ENCODE data around the gene ARFGEF3.
"Not testable (repeated sequence)": the region's sequence is repeated elsewhere in the genome, so short reads cannot be mapped to it uniquely, and the experiment has no call there.

ARFGEF3 gene

DNA sequence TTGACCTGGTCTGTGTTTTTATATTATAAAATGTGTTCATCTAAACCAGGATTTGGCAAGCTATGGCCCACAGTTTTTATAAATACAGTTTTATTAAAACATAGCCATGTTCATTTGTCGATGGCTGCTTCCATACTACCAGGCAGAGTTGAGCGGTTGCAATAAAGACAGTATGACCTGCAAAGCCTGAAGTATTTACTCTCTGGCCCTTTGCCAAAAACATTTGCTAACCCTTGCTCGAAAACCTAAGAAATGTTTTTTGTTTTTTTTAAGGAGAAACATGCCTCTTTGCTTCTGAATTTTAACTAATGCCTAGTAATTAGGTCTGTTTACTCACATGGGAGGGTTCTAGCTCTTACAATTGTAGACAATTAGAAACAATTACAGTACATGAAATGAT lies 148.6 kb downstream of the ARFGEF3 start:
- DNase-seq: no peak

GRCh38 chr6:138310821-138311220 lies 149.1 kb downstream of the ARFGEF3 start:
- DNase-seq: no peak

- DNase-seq: no peak
Measured at GRCh38 chr6:138311268-138311667, 149.5 kb downstream of the ARFGEF3 start.

DNA sequence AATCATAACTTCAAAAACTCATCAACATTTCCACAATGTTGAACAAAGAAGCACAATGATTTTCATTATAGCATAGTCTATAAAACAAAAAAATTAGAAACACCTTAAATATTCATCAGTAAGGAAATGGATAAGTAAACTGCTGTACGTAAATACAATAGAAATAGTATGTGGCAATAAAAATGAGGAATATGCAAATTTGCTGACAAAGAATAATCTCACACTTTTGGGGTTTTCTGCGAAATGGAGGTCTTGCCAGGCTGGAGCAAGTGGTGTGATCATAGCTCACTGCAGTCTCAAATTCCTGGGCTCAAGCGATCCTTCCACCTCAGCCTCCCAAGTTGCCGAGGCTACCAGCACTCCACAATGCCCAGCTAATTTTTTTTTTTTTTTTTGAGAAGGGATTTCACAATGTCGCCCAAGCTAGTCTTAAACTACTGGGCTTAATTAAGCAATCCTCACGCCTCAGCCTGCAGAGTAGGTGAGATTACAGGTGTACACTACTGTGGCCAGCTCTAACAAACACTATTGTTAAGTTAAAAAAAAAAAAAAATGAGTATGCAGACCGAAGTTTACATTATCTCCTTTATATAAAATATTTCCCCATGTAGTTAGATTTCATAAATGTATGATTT lies 157.1 kb downstream of the ARFGEF3 start:
- no peak for DNase-seq

GRCh38 chr6:138321934-138322333 lies 160.2 kb downstream of the ARFGEF3 start:
- no peak for DNase-seq

- DNase-seq: no peak
Measured at GRCh38 chr6:138323821-138324220, 162.1 kb downstream of the ARFGEF3 start.

- DNase-seq: no peak
Measured at GRCh38 chr6:138328210-138328609, 166.5 kb downstream of the ARFGEF3 start.

GRCh38 chr6:138330763-138331162 lies 169.0 kb downstream of the ARFGEF3 start:
- DNase-seq: no peak

DNA sequence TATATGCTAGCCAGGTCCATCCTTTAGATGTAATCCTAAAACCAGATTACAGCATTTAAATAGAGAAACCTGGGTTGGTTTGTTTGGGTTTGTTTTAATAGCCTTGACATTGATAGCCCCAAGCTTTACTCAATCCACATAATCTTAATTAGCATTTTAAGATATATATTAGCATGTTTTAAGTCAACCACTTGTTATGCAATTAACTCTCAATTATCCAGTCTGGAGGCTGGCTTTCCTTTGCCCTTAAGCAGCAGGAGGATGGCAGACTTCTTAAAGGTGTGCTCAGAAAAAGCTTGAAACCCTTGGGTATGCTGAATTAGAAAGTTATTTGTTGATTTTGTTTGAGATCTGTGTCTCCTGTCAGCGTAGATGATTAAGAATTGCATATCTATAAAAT lies 169.7 kb downstream of the ARFGEF3 start:
- DNase-seq: no peak

DNA sequence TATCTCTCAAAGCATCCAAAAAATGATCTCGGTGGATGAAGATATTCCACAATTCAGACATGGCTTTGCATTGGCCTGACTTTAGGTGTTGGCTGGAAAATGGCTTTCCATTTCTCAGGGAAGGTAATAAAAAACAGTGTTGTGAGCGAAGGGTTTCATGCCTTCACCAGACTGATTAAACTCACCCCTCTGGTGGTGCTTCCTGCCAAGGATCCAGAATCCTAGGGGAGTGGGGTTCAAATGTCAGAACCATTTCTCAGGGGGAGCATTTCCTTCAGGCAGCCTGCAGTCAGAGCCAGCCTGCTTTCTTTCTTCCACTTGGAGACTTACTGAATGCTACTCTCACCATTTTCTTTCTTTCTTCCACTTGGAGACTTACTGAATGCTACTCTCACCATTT lies 170.2 kb downstream of the ARFGEF3 start:
- no peak for DNase-seq

DNA sequence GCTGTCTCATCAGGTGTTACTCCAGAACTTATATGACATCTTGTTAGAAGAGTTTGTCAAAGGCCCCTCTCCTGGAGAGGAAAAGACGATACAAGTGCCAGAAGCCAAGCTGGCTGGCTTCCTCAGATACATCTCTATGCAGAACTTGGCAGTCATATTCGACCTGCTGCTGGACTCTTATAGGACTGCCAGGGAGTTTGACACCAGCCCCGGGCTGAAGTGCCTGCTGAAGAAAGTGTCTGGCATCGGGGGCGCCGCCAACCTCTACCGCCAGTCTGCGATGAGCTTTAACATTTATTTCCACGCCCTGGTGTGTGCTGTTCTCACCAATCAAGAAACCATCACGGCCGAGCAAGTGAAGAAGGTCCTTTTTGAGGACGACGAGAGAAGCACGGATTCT lies 172.3 kb downstream of the ARFGEF3 start:
- no peak for DNase-seq

- DNase-seq: no peak
Measured at GRCh38 chr6:138334963-138335362, 173.2 kb downstream of the ARFGEF3 start.

- no peak for DNase-seq
Measured at GRCh38 chr6:138336221-138336620, 174.5 kb downstream of the ARFGEF3 start.

DNA sequence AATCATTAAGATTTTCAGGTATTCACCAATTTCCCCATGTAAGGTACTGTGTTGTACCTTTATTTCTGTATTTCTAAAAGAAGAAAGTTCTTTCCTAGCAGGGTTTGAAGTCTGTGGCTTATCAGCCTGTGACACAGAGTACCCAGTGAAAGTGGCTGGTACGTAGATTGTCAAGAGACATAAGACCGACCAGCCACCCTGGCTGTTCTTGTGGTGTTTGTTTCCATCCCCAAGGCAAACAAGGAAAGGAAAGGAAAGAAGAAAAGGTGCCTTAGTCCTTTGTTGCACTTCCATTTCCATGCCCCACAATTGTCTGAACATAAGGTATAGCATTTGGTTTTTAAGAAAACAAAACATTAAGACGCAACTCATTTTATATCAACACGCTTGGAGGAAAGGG lies 175.3 kb downstream of the ARFGEF3 start:
- DNase-seq: no peak

DNA sequence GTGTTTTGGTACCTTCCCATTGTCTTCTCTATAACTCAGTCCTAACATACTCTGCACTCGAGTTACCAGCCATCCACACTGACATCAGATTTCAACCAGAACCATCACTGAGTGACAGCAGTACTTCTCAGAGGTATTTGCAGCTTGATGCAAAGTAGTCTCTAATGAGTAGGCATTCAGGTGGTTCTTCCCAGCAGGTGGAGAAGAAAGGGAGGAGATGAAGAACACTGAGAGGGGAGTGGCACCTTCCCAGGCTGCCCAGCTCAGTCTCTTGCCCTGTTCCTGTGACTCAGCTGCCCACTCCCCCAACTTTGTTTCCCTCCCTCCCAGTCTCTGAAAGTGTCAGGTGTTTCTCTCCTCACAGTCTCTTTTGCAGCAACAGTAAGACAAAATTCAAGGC lies 177.3 kb downstream of the ARFGEF3 start:
- no peak for DNase-seq

GRCh38 chr6:138341176-138341575 lies 179.4 kb downstream of the ARFGEF3 start:
- DNase-seq: no peak

- no peak for DNase-seq
Measured at GRCh38 chr6:138343112-138343511, 181.4 kb downstream of the ARFGEF3 start.

- no peak for DNase-seq
Measured at GRCh38 chr6:138345565-138346285, 184.0 kb downstream of the ARFGEF3 start.

- no peak for DNase-seq
Measured at GRCh38 chr6:138346302-138347195, 184.8 kb downstream of the ARFGEF3 start.

GRCh38 chr6:138347864-138348263 lies 186.1 kb downstream of the ARFGEF3 start:
- no peak for DNase-seq

GRCh38 chr6:138349891-138350290 lies 188.2 kb downstream of the ARFGEF3 start:
- no peak for DNase-seq

DNA sequence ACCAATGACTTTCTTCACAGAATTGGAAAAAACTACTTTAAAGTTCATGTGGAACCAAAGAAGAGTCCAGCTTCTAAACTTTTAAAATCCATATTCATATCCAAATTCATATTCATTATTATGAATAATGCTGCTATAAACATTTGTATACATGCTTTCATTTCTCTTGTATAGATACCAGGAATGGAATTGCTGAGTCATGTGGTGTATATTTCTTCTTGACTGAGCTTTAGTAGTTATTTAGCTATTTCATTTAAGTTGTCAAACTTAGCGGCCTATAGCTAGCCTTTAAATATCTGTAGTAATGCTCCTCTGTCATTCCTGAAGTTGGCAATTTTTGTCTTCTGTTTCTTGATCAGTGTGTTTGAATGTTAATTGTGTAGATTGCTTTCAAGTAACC lies 196.2 kb downstream of the ARFGEF3 start:
- DNase-seq: no peak

GRCh38 chr6:138368684-138369083 lies 206.9 kb downstream of the ARFGEF3 start:
- not testable (repeated sequence) for DNase-seq
